K562 (cell line): ENCODE data around the gene ZMYND8. TPM values are rescaled to one million over a fixed set of nuclear protein-coding genes. Genes with fewer than 3 reads are reported as not detected.

Experiments
- BCOR ChIP-seq: fragments of 450-650 bp; IDR thresholded peaks from 2 replicates; pipeline ENCODE4 v1.6.1; 2016
- CC2D1A ChIP-seq: fragments of 450-650 bp; IDR thresholded peaks from 2 replicates; pipeline ENCODE4 v1.6.1; 2017; ENCODE audit warnings: mild to moderate bottlenecking
- CHCHD3 ChIP-seq: fragments of 250-450 bp; sonication (Bioruptor Pico); IDR thresholded peaks from 2 replicates; pipeline ENCODE4 v2.1.2; 2022; ENCODE audit warnings: mild to moderate bottlenecking
- FOS ChIP-seq: IDR thresholded peaks from 3 replicates; pipeline ENCODE4 v1.6.1; 2011; ENCODE audit not compliant: insufficient read length; ENCODE audit errors: extremely low read depth
- GATAD2A ChIP-seq: fragments of 450-650 bp; IDR thresholded peaks from 2 replicates; pipeline ENCODE4 v1.6.1; 2017
- GTF2E2 ChIP-seq: fragments of 200-800 bp; sonication (Bioruptor generic); IDR thresholded peaks from 2 replicates; pipeline ENCODE4 v1.6.1; 2016; ENCODE audit warnings: missing genetic modification characterization, missing compliant biosample characterization
- HLTF ChIP-seq: fragments of 450-650 bp; IDR thresholded peaks from 2 replicates; pipeline ENCODE4 v1.6.1; 2016
- KLF10 ChIP-seq: fragments of 250-450 bp; sonication (Bioruptor Pico); IDR thresholded peaks from 2 replicates; pipeline ENCODE4 v1.6.1; 2021; ENCODE audit warnings: matching md5 sums
- TCF3 ChIP-seq: sonication (generic); formaldehyde crosslinking; IDR thresholded peaks from 2 replicates; pipeline ENCODE4 v1.4.0; 2020; ENCODE audit warnings: mild to moderate bottlenecking, missing genetic modification reagents
- TCF7L2 ChIP-seq: fragments of 150-350 bp; IDR thresholded peaks from 2 replicates; pipeline ENCODE4 v1.6.1; 2016; ENCODE audit warnings: low read depth, mild to moderate bottlenecking, low read length, moderate library complexity
- ZNF785 ChIP-seq: fragments of 250-450 bp; sonication (Bioruptor Pico); IDR thresholded peaks from 2 replicates; pipeline ENCODE4 v1.4.0; 2020; ENCODE audit warnings: mild to moderate bottlenecking
- ZNF830 ChIP-seq: fragments of 250-450 bp; sonication (Bioruptor Pico); IDR thresholded peaks from 2 replicates; pipeline ENCODE4 v1.5.0; 2021; ENCODE audit warnings: mild to moderate bottlenecking
- polyA plus RNA-seq, 8 experiments: library from polyadenylated mRNA; depleted of rRNA in 4 of 8; stranded (reverse) in 5 of 8; unstranded in 3 of 8; fragments of >200 nt; fragmentation: Nextera tagmentation in 2 of 8; fragmentation: Illumina TruSeq in 1 of 8; extraction: Ambion mirVana in 2 of 8; extraction: Trizol in 1 of 8; gene quantifications; 2 replicates each; pipeline versions ENCODE4 v1.2.1 to v1.2.3, GENCODE V29; 2011 to 2014; ENCODE audit warnings: inconsistent platforms in 1 of 8, missing spikeins in 1 of 8
- total RNA-seq, 7 experiments: library from RNA; depleted of rRNA in 6 of 7; stranded (reverse); fragments of >200 nt in 6 of 7; fragmentation: Illumina TruSeq in 2 of 7; extraction: Trizol in 2 of 7; gene quantifications; 2 replicates each; pipeline versions ENCODE4 v1.2.1 to v1.2.3, GENCODE V29; 2011 to 2021; ENCODE audit warnings: low replicate concordance in 1 of 7
- TF ChIP-seq, protein P1 (sequence below), 2 experiments: fragments of 200-800 bp in 1 of 2; sonication (Bioruptor generic) in 1 of 2; sonication (generic) in 1 of 2; formaldehyde crosslinking in 1 of 2; IDR thresholded peaks in 1 of 2; conservative IDR thresholded peaks in 1 of 2; 2 replicates each; pipeline versions ENCODE4 v1.5.0 to v1.6.1; 2016 to 2020; ENCODE audit warnings: missing compliant biosample characterization in 1 of 2, missing genetic modification characterization in 1 of 2, missing genetic modification reagents in 1 of 2
- TF ChIP-seq, protein P2 (sequence below): sonication (generic); formaldehyde crosslinking; IDR thresholded peaks from 2 replicates; pipeline ENCODE4 v1.8.0; 2023; ENCODE audit warnings: missing genetic modification reagents, mild to moderate bottlenecking, borderline replicate concordance

The ZMYND8 gene
- total and polyA plus RNA-seq, 9 of the 15 experiments (the other 6 are each of a cell fraction or from before 2014, with no cell fraction given): 31.8 to 148 (median 71.9) TPM

DNA sequence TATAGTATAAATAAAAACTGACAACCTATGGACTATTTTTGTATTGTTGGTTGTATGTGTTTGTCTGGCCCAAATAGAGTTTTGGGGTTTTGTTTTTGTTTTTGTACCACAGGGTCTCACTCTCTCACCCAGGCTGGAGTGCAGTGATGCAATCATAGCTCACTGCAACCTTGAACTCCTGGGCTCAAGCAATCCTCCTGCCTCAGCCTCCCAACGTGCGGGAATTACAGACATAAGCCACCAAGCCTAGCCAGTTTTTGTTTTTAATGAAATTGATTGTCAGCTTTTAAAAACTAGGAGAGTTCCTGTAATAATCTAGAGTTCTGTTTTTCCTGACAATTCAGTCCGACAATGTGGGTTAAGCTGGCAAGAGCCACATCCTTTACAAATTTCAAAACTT lies 98.7 kb downstream of the ZMYND8 start (continued):
- TF ChIP-seq, protein P1, sequence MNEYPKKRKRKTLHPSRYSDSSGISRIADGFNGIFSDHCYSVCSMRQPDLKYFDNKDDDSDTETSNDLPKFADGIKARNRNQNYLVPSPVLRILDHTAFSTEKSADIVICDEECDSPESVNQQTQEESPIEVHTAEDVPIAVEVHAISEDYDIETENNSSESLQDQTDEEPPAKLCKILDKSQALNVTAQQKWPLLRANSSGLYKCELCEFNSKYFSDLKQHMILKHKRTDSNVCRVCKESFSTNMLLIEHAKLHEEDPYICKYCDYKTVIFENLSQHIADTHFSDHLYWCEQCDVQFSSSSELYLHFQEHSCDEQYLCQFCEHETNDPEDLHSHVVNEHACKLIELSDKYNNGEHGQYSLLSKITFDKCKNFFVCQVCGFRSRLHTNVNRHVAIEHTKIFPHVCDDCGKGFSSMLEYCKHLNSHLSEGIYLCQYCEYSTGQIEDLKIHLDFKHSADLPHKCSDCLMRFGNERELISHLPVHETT (CRISPR knock-in tag; conservative IDR thresholded peaks at IDR 0.05 in 1 of 2, IDR thresholded peaks at IDR 0.05 in 1 of 2): no peak
- TF ChIP-seq CC2D1A (no peak), ZNF785 (CRISPR knock-in tag) (no peak), GTF2E2 (tag) (no peak), FOS (no peak), HLTF (no peak), TCF7L2 (no peak), GATAD2A (no peak), TCF3 (no peak), ZNF830 (CRISPR knock-in tag) (no peak), BCOR (no peak), CHCHD3 (CRISPR knock-in tag) (no peak), KLF10 (CRISPR knock-in tag) (no peak)
- TF ChIP-seq, protein P2, sequence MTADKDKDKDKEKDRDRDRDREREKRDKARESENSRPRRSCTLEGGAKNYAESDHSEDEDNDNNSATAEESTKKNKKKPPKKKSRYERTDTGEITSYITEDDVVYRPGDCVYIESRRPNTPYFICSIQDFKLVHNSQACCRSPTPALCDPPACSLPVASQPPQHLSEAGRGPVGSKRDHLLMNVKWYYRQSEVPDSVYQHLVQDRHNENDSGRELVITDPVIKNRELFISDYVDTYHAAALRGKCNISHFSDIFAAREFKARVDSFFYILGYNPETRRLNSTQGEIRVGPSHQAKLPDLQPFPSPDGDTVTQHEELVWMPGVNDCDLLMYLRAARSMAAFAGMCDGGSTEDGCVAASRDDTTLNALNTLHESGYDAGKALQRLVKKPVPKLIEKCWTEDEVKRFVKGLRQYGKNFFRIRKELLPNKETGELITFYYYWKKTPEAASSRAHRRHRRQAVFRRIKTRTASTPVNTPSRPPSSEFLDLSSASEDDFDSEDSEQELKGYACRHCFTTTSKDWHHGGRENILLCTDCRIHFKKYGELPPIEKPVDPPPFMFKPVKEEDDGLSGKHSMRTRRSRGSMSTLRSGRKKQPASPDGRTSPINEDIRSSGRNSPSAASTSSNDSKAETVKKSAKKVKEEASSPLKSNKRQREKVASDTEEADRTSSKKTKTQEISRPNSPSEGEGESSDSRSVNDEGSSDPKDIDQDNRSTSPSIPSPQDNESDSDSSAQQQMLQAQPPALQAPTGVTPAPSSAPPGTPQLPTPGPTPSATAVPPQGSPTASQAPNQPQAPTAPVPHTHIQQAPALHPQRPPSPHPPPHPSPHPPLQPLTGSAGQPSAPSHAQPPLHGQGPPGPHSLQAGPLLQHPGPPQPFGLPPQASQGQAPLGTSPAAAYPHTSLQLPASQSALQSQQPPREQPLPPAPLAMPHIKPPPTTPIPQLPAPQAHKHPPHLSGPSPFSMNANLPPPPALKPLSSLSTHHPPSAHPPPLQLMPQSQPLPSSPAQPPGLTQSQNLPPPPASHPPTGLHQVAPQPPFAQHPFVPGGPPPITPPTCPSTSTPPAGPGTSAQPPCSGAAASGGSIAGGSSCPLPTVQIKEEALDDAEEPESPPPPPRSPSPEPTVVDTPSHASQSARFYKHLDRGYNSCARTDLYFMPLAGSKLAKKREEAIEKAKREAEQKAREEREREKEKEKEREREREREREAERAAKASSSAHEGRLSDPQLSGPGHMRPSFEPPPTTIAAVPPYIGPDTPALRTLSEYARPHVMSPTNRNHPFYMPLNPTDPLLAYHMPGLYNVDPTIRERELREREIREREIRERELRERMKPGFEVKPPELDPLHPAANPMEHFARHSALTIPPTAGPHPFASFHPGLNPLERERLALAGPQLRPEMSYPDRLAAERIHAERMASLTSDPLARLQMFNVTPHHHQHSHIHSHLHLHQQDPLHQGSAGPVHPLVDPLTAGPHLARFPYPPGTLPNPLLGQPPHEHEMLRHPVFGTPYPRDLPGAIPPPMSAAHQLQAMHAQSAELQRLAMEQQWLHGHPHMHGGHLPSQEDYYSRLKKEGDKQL: no peak
